PC-3 (cell line): ENCODE results near the gene HPN.

ENCODE experiments used
- EZH2 ChIP-seq: fragments of 300-600 bp; sonication (generic); IDR thresholded peaks from one replicate; pipeline ENCODE4 v1.6.1; 2017; ENCODE audit warnings: antibody characterized with exemption, mild to moderate bottlenecking, low read length; ENCODE audit not compliant: unreplicated experiment
- EZH2phosphoT487 ChIP-seq: fragments of 300-600 bp; sonication (generic); IDR thresholded peaks from 2 replicates; pipeline ENCODE4 v1.6.1; 2018; ENCODE audit warnings: mild to moderate bottlenecking, antibody characterized with exemption, low read length, borderline replicate concordance

DNA sequence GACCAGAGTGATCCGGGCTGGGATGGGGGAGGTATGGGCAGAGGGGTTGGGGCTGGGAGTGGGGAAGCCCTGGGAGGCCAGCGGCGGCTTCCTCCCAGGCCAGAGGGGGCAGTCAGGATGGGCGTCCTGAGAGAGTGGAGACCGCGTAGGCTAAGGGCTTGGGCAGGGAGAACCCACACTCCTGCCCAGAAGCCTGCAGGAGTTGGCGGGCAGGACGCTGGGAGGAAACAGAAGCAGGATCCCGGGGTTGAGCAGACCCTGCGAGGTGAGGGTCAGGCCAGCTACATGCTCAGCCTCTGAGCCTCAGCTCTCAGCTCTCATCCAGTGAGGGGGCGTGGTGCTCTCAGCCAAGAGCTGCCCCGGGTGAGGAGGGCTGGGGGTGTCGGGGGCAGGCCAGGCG is 19.1 kb upstream of the HPN start:
- TF ChIP-seq EZH2 = no peak
- TF ChIP-seq EZH2phosphoT487 = no peak
